HG02588 (cell line): Measurements from ENCODE around the gene CERS6.
"Not testable (repeated sequence)": the region's sequence is repeated elsewhere in the genome, so short reads cannot be mapped to it uniquely, and the experiment has no call there.

ENCODE experiments used
- ATAC-seq: cut with Tn5 transposase; IDR thresholded peaks from one replicate; pipeline ENCODE4 v1.9.1; 2021; ENCODE audit warnings: mild to moderate bottlenecking, moderate library complexity; ENCODE audit not compliant: unreplicated experiment

The CERS6 gene

DNA sequence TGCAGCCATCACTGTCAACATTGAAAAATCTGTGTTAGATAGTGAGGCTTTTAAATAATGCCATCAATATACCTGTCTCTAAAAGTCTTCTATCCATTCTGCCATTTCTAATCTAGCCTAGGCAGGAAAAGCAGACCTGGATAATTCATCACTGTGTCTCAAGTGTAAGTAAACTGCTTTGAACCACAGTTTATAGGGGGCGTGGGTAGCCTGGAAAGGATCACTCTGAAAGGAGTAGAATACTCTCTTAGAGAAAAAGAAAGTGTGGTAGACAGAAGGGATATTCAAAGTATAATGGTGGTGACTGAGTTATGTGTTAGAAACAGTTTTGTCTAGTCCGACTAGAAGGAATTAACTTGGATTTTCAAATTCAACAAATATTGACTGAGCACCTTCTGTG is 40.8 kb downstream of the CERS6 start:
- ATAC-seq = no peak

GRCh38 chr2:168499500-168499899 is 43.4 kb downstream of the CERS6 start:
- ATAC-seq = no peak

- no peak for ATAC-seq
These were observed 44.4 kb downstream of the CERS6 start for GRCh38 chr2:168500516-168500915.

GRCh38 chr2:168501466-168502065 is 45.5 kb downstream of the CERS6 start:
- ATAC-seq = no peak

GRCh38 chr2:168502852-168503251 is 46.8 kb downstream of the CERS6 start:
- not testable (repeated sequence) for ATAC-seq

GRCh38 chr2:168503901-168504300 is 47.8 kb downstream of the CERS6 start:
- ATAC-seq = no peak

DNA sequence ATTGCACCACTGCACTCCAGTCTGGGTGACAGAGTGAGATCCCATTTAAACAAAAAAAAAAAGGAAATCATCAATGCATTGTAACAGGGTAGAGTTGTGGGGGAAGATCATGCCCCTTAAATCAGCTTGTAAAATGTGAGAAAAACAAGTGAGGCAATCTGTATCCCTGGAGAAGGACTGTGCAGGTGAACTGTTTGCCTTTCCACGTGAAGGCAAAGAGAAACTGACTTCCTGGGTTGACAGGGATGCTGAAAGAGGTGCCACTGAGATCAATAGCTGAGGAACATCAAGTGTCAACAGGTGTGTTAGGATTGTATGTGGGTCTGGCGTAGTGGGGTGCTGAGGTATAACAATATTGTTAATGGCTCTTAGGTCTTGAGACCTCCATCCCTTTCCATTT is 48.3 kb downstream of the CERS6 start:
- ATAC-seq = no peak

DNA sequence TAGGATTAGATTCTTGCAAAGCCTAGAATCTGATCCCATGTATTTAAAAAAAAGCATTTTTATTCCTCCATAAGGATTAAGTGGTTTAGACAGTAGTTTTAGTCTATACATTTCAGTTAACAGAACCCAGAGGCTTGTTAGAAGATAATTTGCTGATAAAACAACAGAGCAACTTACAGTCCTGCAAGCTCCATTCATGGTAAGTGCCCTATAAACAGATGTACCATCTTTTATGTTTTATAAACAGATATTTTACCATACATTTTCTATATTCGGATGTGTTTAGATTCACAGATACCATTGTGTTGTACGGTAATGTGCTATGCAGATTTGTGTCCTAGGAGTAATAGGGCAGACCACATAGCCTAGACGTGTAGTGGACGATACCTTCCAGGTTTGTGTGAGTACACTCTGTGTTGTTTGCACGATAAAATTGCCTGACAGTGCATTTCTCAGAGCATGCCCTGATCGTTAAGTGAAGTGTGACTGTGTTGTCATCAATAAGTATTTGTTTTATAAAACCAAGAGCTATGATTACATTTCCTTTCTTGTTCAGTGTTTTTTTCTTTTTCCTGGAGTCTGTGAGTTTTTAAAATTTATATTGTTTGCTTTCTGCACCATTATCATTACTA is 54.2 kb downstream of the CERS6 start:
- ATAC-seq = no peak

- no peak for ATAC-seq
These were observed 58.6 kb downstream of the CERS6 start for GRCh38 chr2:168514692-168515091.

GRCh38 chr2:168515502-168515901 is 59.4 kb downstream of the CERS6 start:
- ATAC-seq = no peak

GRCh38 chr2:168517816-168518215 is 61.7 kb downstream of the CERS6 start:
- no peak for ATAC-seq

GRCh38 chr2:168518555-168519066 is 62.5 kb downstream of the CERS6 start:
- ATAC-seq = peak; percentile 41

- no peak for ATAC-seq
These were observed 63.6 kb downstream of the CERS6 start for GRCh38 chr2:168519534-168520308.

DNA sequence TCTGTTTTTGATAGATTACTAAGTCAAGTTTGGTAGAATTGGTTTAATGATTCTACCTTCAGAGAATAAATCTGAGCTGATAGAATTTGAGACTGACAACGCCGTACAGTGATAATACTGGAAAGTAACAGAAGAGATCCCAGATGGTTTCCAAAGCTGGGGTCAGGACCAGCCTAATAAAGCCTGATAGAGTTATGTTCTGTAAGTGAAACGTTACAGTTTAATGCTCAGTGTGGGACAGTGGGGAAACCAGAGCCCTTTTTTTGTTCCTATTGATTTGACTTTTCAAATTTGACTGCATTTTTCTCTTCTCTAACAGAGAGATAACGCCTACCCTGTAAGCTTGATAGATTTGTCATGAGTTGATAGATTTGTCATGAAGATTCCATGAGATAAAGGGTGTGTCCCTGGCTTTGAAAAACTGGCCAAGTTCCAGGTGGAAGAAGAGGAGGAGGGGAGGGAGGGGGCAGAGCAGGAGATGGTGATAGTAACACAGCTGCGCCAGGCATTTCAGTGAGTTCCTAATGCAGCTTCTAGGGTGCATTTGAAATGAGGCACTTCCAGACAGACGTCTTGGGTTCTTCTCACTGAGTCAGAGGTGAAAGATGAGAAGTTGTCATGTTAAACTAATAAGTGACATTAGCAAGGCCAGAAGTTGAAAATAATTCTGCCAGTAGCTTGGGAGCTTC is 65.1 kb downstream of the CERS6 start:
- ATAC-seq = no peak

- no peak for ATAC-seq
These were observed 66.4 kb downstream of the CERS6 start for GRCh38 chr2:168522446-168522845.

- no peak for ATAC-seq
These were observed 67.9 kb downstream of the CERS6 start for GRCh38 chr2:168524005-168524404.

DNA sequence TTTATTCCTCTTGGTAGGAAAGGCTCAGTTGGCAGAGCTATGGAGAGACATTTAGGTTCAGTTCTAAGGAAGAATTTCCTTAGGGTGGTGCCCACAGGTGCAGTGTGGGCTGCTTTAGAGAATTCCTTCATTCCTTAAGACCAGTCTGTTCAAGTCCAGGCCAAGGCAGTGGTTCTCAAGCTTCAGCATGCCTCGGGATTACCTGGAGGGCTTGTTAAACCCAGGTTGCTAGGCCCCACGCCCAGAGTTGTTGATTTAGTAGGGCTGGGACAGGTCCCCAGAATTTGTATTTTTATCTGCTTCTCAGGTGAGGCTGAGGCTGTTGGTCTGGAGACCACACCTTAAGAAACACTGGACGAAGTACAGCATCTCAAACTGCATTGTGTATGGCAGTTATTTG is 68.9 kb downstream of the CERS6 start:
- no peak for ATAC-seq

DNA sequence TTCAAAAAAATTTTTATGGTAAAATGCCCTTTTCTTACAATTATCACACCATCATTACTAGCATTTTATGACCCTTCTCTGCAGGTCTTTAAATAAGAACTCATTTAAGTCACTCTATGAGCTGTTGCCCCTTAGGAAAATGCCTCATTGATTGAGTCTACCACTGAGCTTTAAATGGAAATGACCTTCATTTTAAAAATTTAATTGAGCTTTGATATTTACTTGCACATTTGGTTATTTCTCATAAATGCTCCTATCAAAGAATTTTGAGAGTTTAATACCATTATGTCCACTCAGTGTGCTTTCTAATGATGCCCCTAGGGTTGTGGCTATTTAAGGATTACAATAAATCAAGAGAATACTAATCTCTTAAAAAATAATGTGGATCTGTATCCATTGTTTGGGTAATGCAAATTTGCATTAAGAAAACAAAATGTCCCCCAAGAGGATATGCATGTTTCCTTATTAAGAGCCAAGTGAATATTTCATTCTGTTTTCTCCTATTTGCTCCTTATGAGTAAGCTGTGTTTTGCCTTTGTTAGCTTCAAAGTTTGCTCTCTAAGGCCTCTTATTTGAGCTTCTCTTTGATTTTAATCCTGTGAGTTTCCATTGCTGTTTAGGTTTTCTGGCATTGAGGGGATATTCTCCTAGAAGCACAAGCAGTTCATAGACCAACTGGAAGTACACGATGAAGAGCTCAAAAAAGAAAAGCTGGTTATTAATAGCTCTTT is 69.8 kb downstream of the CERS6 start:
- no peak for ATAC-seq

DNA sequence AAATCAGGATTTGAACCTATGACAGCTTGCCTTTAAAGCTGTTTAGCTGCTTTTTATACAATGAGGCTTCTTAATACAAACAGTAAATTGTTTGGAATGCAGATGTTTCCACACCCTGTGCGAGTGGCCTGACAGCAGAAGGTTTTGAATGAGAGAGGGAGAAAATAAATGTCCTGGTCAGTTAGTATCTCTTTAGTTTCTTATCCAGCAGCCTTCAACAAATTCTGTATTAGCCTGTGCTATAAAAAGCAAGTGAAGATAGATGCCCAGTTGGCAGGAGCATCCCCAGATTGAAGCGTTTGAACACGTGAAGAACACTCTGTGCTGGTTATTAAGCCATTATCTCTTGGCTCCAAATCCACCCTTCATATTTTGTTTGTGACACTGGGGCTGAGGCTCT is 70.6 kb downstream of the CERS6 start:
- ATAC-seq = no peak

- ATAC-seq = no peak
These were observed 71.9 kb downstream of the CERS6 start for GRCh38 chr2:168528016-168528415.

DNA sequence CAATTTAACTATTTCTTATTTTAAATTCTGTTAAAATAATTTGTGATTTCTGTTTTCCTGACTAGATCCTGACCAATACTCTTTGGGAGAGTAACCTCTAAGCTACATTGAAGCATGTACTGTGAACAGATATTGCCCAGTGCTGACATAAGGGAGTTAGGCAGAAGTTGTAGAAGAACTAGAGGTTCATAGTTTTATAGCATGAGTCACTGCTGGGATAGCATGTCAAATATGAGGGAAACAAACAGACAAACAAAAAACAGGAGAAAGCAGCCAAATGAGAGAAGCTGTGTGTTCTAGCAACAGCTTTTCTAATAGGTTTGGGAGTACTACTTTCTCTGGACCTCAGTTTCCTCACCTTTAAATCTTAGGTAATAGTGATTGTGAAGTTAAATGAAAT is 72.4 kb downstream of the CERS6 start:
- no peak for ATAC-seq
